NK-92 treated with Interleukin-12 subunit alpha and Interleukin-12 subunit beta, amount 100 ng/mL, for 24 hours (cell line): ENCODE data around the gene ITFG1.
"Not testable (repeated sequence)": the region's sequence is repeated elsewhere in the genome, so short reads cannot be mapped to it uniquely, and the experiment has no call there.

ENCODE experiments used
- DNase-seq: peaks from one replicate; lab custom pipeline; 2025; lab: John Stamatoyannopoulos, UW

The ITFG1 gene

GRCh38 chr16:47413041-47413440 lies 47.8 kb downstream of the ITFG1 start:
- no peak for DNase-seq

GRCh38 chr16:47408491-47408890 lies 52.4 kb downstream of the ITFG1 start:
- DNase-seq, result no peak

- no peak for DNase-seq
These were observed 64.9 kb downstream of the ITFG1 start for GRCh38 chr16:47395733-47396498.

GRCh38 chr16:47392081-47392480 lies 68.8 kb downstream of the ITFG1 start:
- no peak for DNase-seq

- no peak for DNase-seq
These were observed 72.2 kb downstream of the ITFG1 start for GRCh38 chr16:47388705-47389104.

GRCh38 chr16:47387026-47387734 lies 73.7 kb downstream of the ITFG1 start:
- DNase-seq, result no peak

GRCh38 chr16:47386201-47386718 lies 74.6 kb downstream of the ITFG1 start:
- no peak for DNase-seq

- no peak for DNase-seq
These were observed 78.5 kb downstream of the ITFG1 start for GRCh38 chr16:47382362-47382761.

- DNase-seq, result no peak
These were observed 83.7 kb downstream of the ITFG1 start for GRCh38 chr16:47377154-47377553.

- DNase-seq, result no peak
These were observed 85.4 kb downstream of the ITFG1 start for GRCh38 chr16:47375423-47375822.

GRCh38 chr16:47374629-47375028 lies 86.2 kb downstream of the ITFG1 start:
- DNase-seq, result no peak

- no peak for DNase-seq
These were observed 89.4 kb downstream of the ITFG1 start for GRCh38 chr16:47371271-47372014.

GRCh38 chr16:47370536-47370935 lies 90.3 kb downstream of the ITFG1 start:
- DNase-seq, result no peak

GRCh38 chr16:47366228-47366627 lies 94.6 kb downstream of the ITFG1 start:
- no peak for DNase-seq

GRCh38 chr16:47363761-47364160 lies 97.1 kb downstream of the ITFG1 start:
- DNase-seq, result no peak

- no peak for DNase-seq
These were observed 101.4 kb downstream of the ITFG1 start for GRCh38 chr16:47359478-47359877.

GRCh38 chr16:47358816-47359215 lies 102.0 kb downstream of the ITFG1 start:
- DNase-seq, result no peak

GRCh38 chr16:47349029-47349428 lies 111.8 kb downstream of the ITFG1 start:
- not testable (repeated sequence) for DNase-seq

- DNase-seq, result not testable (repeated sequence)
These were observed 113.7 kb downstream of the ITFG1 start for GRCh38 chr16:47347021-47347696.

GRCh38 chr16:47342055-47342454 lies 118.8 kb downstream of the ITFG1 start:
- no peak for DNase-seq

GRCh38 chr16:47330562-47330961 lies 130.3 kb downstream of the ITFG1 start:
- DNase-seq, result not testable (repeated sequence)

GRCh38 chr16:47324309-47324708 lies 136.6 kb downstream of the ITFG1 start:
- DNase-seq, result not testable (repeated sequence)
